BE2C (cell line): ENCODE measurements around the gene NRXN3.

Experiments
- DNase-seq: peaks from one replicate; pipeline ENCODE4 v3.0.0-alpha.2; 2020
- H3K27me3 ChIP-seq: fragments of 250-450 bp; sonication (Bioruptor Pico); 2 replicates; pipeline ENCODE4 v1.5.1; 2020; ENCODE audit warnings: mild to moderate bottlenecking
- H3K36me3 ChIP-seq: fragments of 250-450 bp; sonication (Bioruptor Pico); 2 replicates; pipeline ENCODE4 v1.5.1; 2020; ENCODE audit warnings: mild to moderate bottlenecking
- H3K4me1 ChIP-seq: fragments of 250-450 bp; sonication (Bioruptor Pico); 2 replicates; pipeline ENCODE4 v1.5.1; 2020
- H3K4me3 ChIP-seq: 2 replicates; pipeline ENCODE4 v1.5.1; 2011; ENCODE audit warnings: low read depth, low read length
- H3K9me3 ChIP-seq: fragments of 250-450 bp; sonication (Bioruptor Pico); 2 replicates; pipeline ENCODE4 v1.5.1; 2020
- CTCF ChIP-seq: IDR thresholded peaks from 2 replicates; pipeline ENCODE4 v1.5.1; 2012; ENCODE audit warnings: mild to moderate bottlenecking, low read depth, low read length

NRXN3 gene

GRCh38 chr14:79275292-79275655 lies 1105.1 kb downstream of the NRXN3 start:
- Histone ChIP-seq H3K36me3 (no peaks in the 10 kb centered on the region), H3K4me3 (no peak overlapping the region), H3K9me3 (no peaks in the 10 kb centered on the region), H3K4me1 (no peaks in the 10 kb centered on the region), H3K27me3 (peaks cover 20% of the 10 kb centered on the region; the same call in 1 of the 2 replicates)
- no peak for DNase-seq
- no peak for TF ChIP-seq CTCF

GRCh38 chr14:79278286-79278797 lies 1108.2 kb downstream of the NRXN3 start:
- DNase-seq = peak; percentile 3
- Histone ChIP-seq H3K36me3 (no peaks in the 10 kb centered on the region), H3K27me3 (peaks cover 22% of the 10 kb centered on the region; the same call in 1 of the 2 replicates), H3K4me3 (peak overlapping the region; percentile 48), H3K4me1 (no peaks in the 10 kb centered on the region), H3K9me3 (no peaks in the 10 kb centered on the region)
- no peak for TF ChIP-seq CTCF

GRCh38 chr14:79278798-79279644 lies 1108.8 kb downstream of the NRXN3 start:
- DNase-seq = peak; percentile 87
- Histone ChIP-seq H3K36me3 (no peaks in the 10 kb centered on the region), H3K9me3 (no peaks in the 10 kb centered on the region), H3K4me1 (no peaks in the 10 kb centered on the region), H3K4me3 (peak overlapping the region; percentile 48), H3K27me3 (peaks cover 22% of the 10 kb centered on the region; the same call in 1 of the 2 replicates)
- no peak for TF ChIP-seq CTCF

GRCh38 chr14:79279645-79280597 lies 1109.7 kb downstream of the NRXN3 start:
- peaks cover 22% of the 10 kb centered on the region; the same call in 1 of the 2 replicates for H3K27me3 ChIP-seq
- no peaks in the 10 kb centered on the region for H3K9me3 ChIP-seq
- no peaks in the 10 kb centered on the region for H3K36me3 ChIP-seq
- no peak for DNase-seq
- H3K4me3 ChIP-seq = peak overlapping the region; percentile 48
- TF ChIP-seq CTCF = no peak
- H3K4me1 ChIP-seq = no peaks in the 10 kb centered on the region

- no peak for TF ChIP-seq CTCF
- H3K27me3 ChIP-seq = peaks cover 22% of the 10 kb centered on the region; the same call in 1 of the 2 replicates
- no peaks in the 10 kb centered on the region for H3K9me3 ChIP-seq
- DNase-seq = no peak
- no peak overlapping the region for H3K4me3 ChIP-seq
- no peaks in the 10 kb centered on the region for H3K4me1 ChIP-seq
- no peaks in the 10 kb centered on the region for H3K36me3 ChIP-seq
Observed at GRCh38 chr14:79281244-79282152, 1111.3 kb downstream of the NRXN3 start.
